Adrenal gland (tissue), 12 donors: Measurements from ENCODE around the gene KRCC1. TPM values are rescaled to one million over a fixed set of nuclear protein-coding genes. Genes with fewer than 3 reads are reported as not detected.

Experiments
- DNase-seq, 7 donors: peaks; one replicate each; pipeline ENCODE4 v3.0.0-alpha.2; 2019 to 2020
- H3K27ac ChIP-seq, 5 donors: fragments of 200-600 bp; sonication (generic) in 4 of 5; 1 replicate in 3 of 5; 2 replicates in 2 of 5; pipeline versions ENCODE4 v1.5.1 to v1.8.0; 2016 to 2020; ENCODE audit warnings: mild to moderate bottlenecking in 1 of 5
- H3K27me3 ChIP-seq: fragments of 200-600 bp; 2 replicates; pipeline ENCODE4 v1.8.0; 2021
- H3K36me3 ChIP-seq, 2 donors: fragments of 200-600 bp; replicated peaks in 1 of 2; 1 replicate in 1 of 2; 2 replicates in 1 of 2; pipeline versions ENCODE4 v1.5.1 to v1.8.0; 2018 to 2022
- H3K4me1 ChIP-seq, 2 donors: fragments of 200-600 bp; replicated peaks in 1 of 2; 1 replicate in 1 of 2; 2 replicates in 1 of 2; pipeline versions ENCODE4 v1.5.1 to v1.8.0; 2018 to 2021
- H3K4me3 ChIP-seq, 4 donors: fragments of 200-600 bp; sonication (generic) in 3 of 4; one replicate each; pipeline ENCODE4 v1.5.1; 2016 to 2018
- H3K9me3 ChIP-seq, 3 donors: fragments of 200-600 bp; sonication (generic) in 1 of 3; replicated peaks in 1 of 3; 1 replicate in 2 of 3; 2 replicates in 1 of 3; pipeline versions ENCODE4 v1.5.1 to v1.8.0; 2016 to 2021
- CTCF ChIP-seq, 6 experiments: fragments of 450-650 bp in 4 of 6; fragments of 200-600 bp in 2 of 6; sonication (generic) in 1 of 6; IDR thresholded peaks; 1 replicate in 5 of 6; 2 replicates in 1 of 6; pipeline versions ENCODE4 v1.5.1 to v1.8.0; 2016 to 2021; ENCODE audit warnings: antibody characterized with exemption in 6 of 6, mild to moderate bottlenecking in 2 of 6, moderate library complexity in 1 of 6
- POLR2A ChIP-seq, 2 donors: fragments of 450-650 bp; IDR thresholded peaks; one replicate each; pipeline ENCODE4 v1.6.1; 2017; ENCODE audit warnings: antibody characterized with exemption in 2 of 2, mild to moderate bottlenecking in 2 of 2, moderate library complexity in 1 of 2
- WGBS, 4 donors: extraction: QIAGEN DNeasy Blood & Tissue Kit in 2 of 4; methylation state at CpG; one replicate each; pipeline versions ENCODE4 v1.1.5 to v1.1.7; 2013 to 2017; 5-methylcytosine and 5-hydroxymethylcytosine counted together
- intact Hi-C, 2 donors: fragments of 100-400 bp; cut with DNase I; formaldehyde crosslinking; loops; one replicate each; pipeline versions ENCODE4 v1.14.1 to v1.15.0; 2022 to 2023
- polyA plus RNA-seq, 3 donors: library from polyadenylated mRNA; stranded (reverse); fragments of 200-250 nt in 2 of 3; fragments of 350-450 nt in 1 of 3; fragmentation: Illumina TruSeq in 1 of 3; extraction: RNeasy Lipid Tissue Mini Kit (QIAGEN cat#74804) in 1 of 3; gene quantifications; one replicate each; pipeline ENCODE4 v1.2.3, GENCODE V29; 2013 to 2014
- total RNA-seq, 9 donors: library from RNA; depleted of rRNA in 4 of 9; stranded (reverse); fragments of >200 nt in 4 of 9; fragments of 120-200 nt in 1 of 9; fragmentation: NEBNext Ultra II Directional in 1 of 9; extraction: Animal tissue kit (Norgen Biotek cat#: 25700) in 1 of 9; gene quantifications; one replicate each; pipeline versions ENCODE4 v1.1.0 to v1.2.4, GENCODE V29; 2013 to 2023
- donor health status: healthy with polysubstance abuse.
- donor health status: Bipolar disorder and iron deficiency.
- donor health status: DM: yes; HTN: yes; CAD: no.
- donor health status: DM: no; HTN: no; CAD: no.
- donor health status: DM: no; HTN: no; CAD: no.
- donor health status: DM: yes; HTN: yes; CAD: no.

The KRCC1 gene
- total and polyA plus RNA-seq, 12 donors, result 12.0 to 40.2 (median 20.5) TPM

DNA sequence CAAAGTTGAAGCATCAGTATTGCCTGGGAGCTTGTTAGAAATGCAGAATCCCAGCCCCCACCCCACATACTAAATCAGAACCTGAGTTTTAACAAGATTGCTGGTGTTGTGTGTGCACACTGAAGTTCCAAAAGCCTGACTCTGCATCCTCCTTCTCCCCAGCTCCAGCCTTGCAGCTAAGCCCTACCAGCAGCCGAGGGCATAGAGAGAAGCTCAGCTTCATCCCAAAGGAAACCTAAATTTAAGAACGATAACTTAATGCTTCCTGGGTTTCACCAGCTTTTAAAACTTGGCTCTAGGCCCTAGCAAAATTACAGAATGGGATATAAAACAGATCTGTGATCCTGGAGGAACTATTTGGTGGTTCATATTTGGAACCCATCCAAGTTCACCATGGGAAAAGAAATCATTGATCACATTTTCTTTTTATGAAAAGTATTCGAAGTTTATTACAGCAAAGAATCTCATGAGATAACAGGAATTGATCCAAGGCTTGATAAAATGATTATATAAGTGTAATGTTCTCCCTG is 23.1 kb upstream of the KRCC1 start:
- intact Hi-C loops, result no loop called here
- no peak for TF ChIP-seq POLR2A (IDR thresholded peaks at IDR 0.05)
- TF ChIP-seq CTCF (IDR thresholded peaks at IDR 0.05), result no peak
- Histone ChIP-seq H3K4me1 (no peaks in the 10 kb centered on the region), H3K36me3 (no peaks in the 10 kb centered on the region), H3K9me3 (no peaks in the 10 kb centered on the region), H3K4me3 (no peak overlapping the region), H3K27ac (no peak overlapping the region), H3K27me3 (peaks cover 4% of the 10 kb centered on the region)
- DNase-seq, result no peak
- 45 to 68% (median 58%) methylated on average over 3 of the region's 3 CpGs for WGBS, 4 donors

DNA sequence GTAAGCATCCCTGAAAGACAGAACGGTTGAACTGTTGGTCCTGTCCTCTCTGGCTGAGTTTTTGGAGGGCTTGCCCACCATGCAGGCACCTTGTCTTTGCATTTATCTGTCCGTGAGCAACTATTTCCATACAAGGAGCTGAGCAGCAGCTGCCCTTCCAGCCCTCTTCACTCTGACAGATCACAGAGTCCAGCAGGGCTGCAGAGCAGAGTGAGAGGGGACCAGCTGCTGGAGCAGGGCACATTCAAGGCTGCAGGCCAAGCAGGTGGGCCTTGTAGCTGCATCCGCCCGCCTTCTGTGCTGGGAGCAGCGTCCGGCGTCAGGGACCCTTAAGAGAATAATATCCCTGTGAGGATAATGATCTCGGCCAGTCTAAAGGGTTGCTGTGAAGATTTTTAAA is 21.5 kb upstream of the KRCC1 start:
- no peak for DNase-seq
- no peak overlapping the region for H3K27ac ChIP-seq
- no peaks in the 10 kb centered on the region for H3K4me1 ChIP-seq
- H3K27me3 ChIP-seq, result peaks cover 4% of the 10 kb centered on the region
- H3K4me3 ChIP-seq, result no peak overlapping the region
- H3K9me3 ChIP-seq, result no peaks in the 10 kb centered on the region
- no peaks in the 10 kb centered on the region for H3K36me3 ChIP-seq
- intact Hi-C loops, result no loop called here
- WGBS, 4 donors, result 76 to 84% (median 82%) methylated on average over 7 to 8 of the region's 8 CpGs
- TF ChIP-seq POLR2A (IDR thresholded peaks at IDR 0.05) (no peak), CTCF (IDR thresholded peaks at IDR 0.05) (no peak)

DNA sequence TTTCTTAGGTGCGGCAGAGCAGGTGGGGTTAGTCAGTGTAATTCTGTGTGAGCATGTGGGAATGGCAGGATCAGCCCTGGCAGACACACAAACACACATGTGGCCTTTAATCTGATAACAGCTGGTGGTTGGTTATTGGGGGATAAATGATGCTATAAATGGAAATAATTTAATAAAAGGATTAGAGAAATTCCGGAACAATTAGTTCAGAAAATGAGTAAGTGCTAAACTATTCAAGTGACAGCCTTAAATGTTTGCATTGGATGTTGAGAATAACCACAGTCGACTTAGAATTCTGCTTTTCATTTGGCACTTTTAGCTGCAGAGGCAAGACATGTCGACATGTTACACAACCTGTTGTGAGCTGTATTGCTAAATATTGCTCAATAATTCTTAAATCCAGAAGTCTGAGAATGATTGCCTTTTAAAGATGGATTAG is 19.3 kb upstream of the KRCC1 start:
- no peak overlapping the region for H3K4me3 ChIP-seq
- WGBS, 4 donors, result 70 to 80% (median 79%) methylated on average over 4 of the region's 4 CpGs
- H3K27ac ChIP-seq, result no peak overlapping the region
- no peaks in the 10 kb centered on the region for H3K9me3 ChIP-seq
- intact Hi-C loops, result no loop called here
- H3K27me3 ChIP-seq, result peaks cover 4% of the 10 kb centered on the region
- H3K4me1 ChIP-seq, result no peaks in the 10 kb centered on the region
- TF ChIP-seq POLR2A (IDR thresholded peaks at IDR 0.05) (no peak), CTCF (IDR thresholded peaks at IDR 0.05) (no peak)
- no peaks in the 10 kb centered on the region for H3K36me3 ChIP-seq
- no peak for DNase-seq

DNA sequence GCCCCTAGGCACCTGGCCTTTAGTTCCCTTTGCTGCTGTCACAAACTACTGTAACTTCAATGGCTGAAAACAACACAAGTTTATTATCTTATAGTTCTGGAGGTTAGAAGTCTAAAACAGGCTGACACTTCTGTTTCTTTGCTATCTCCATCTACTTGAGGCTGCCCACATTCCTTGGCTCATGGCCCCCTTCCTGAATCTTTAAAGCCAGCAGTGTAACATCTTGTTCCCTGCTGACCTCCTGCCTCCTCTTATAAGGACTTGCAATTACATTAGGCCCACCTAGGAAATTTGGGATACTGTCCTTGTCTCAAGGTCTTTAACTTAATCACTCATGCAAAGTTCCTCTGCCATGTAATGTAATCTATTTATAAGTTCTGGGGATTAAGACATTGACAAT is 18.6 kb upstream of the KRCC1 start:
- Histone ChIP-seq H3K36me3 (no peaks in the 10 kb centered on the region), H3K4me3 (no peak overlapping the region), H3K27ac (no peak overlapping the region), H3K9me3 (no peaks in the 10 kb centered on the region), H3K4me1 (no peaks in the 10 kb centered on the region), H3K27me3 (peaks cover 4% of the 10 kb centered on the region)
- intact Hi-C loops, result no loop called here
- no peak for DNase-seq
- TF ChIP-seq POLR2A (IDR thresholded peaks at IDR 0.05) (no peak), CTCF (IDR thresholded peaks at IDR 0.05) (no peak)
